ENCODE data around the gene CENPO.

Gene CENPO, protein sequence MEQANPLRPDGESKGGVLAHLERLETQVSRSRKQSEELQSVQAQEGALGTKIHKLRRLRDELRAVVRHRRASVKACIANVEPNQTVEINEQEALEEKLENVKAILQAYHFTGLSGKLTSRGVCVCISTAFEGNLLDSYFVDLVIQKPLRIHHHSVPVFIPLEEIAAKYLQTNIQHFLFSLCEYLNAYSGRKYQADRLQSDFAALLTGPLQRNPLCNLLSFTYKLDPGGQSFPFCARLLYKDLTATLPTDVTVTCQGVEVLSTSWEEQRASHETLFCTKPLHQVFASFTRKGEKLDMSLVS

DNA sequence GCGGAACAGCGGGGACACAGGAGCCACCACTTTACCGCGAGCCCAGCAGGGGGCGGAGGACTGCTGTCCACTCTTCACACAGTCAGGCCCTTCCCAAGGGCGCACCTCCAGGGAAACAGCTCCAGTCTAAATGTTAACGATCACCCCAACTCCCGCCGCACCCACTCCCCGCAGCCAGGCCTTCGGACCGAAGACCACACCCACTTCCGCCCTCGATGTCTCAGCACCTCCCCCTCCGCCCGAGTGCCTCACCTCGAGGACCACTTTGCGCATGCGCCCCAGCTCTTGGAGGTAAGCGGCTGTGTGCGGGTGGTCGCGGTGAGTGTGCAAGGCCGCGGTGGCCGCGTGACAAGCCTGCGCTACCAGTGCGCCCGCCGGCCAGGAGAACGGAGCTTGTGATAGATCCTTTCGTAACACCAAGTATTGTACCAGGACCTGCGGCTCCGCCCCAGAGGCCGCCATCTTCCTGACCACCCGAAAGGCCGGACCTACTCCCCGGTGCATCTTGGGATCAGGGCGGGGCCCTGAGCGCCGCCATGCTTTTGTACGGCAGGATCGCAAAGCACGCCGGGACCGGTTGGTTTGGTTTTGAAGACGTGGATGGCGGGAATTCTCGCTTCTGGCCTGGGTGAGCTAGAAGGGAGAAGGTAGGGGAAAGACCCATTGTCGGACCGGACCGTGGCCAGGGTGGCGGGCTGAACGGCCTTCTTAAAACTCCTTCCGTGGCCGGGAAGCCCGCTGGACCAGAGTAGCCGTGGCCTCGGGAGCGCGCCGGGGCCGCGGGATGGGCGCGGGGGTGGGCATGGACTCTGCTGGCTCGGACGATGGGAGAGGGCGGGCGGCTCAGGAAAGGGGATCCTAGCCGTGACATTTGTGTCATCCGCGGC is at the start of gene CENPO, which contains the start of gene PTRHD1:
Gene CENPO (plus strand): TSS at position 552 of the 887 bp plus-strand sequence. CDS start 495 bp downstream, outside the sequence.
Gene PTRHD1 (minus strand): TSS at position 518 of the 887 bp plus-strand sequence. CDS start 14 bp downstream, at position 504.
- DNase-seq (ENCODE audit: extremely low read depth, low read depth), result peak; percentile 89
- TF ChIP-seq CTCF (IDR thresholded peaks at IDR 0.05; ENCODE audit: low read depth, low read length, missing control alignments), result peak; percentile 79

DNA sequence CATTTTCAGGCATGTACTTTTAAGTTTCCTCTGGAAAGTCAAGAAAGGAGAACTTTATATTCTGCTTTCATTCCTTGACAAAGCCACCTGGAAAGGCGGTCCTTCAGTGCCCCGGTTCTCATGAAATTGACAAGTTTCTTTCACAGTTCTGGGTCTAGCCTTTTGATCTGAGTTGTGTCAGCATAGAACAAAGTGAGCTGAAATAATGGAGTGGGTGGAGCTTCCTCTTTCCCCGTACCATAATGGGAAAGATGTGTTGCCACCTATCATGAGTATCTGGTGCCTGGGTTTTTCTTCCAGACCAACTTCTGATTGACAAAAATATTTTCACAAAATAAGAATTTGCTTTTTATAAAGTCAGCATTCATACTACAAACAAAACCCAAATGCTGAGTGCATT is 49.3 kb upstream of the CENPO start:
- no peak for TF ChIP-seq CTCF (IDR thresholded peaks at IDR 0.05; ENCODE audit: low read depth, low read length, missing control alignments)
- DNase-seq (ENCODE audit: extremely low read depth, low read depth), result no peak
- no peak overlapping the region for H3K4me3 ChIP-seq (replicated peaks; ENCODE audit: low read depth, low read length)

More for the DNA sequence above, at the start of gene CENPO, which contains the start of gene PTRHD1:
- peak within 1 kb of the TSS; percentile 82 for H3K4me3 ChIP-seq (replicated peaks; ENCODE audit: low read depth, low read length)

- DNase-seq (ENCODE audit: extremely low read depth, low read depth), result no peak
- TF ChIP-seq CTCF (IDR thresholded peaks at IDR 0.05; ENCODE audit: low read depth, low read length, missing control alignments), result no peak
- no peak overlapping the region for H3K4me3 ChIP-seq (replicated peaks; ENCODE audit: low read depth, low read length)
These were observed 48.9 kb upstream of the CENPO start for GRCh38 chr2:24744356-24744755.

DNA sequence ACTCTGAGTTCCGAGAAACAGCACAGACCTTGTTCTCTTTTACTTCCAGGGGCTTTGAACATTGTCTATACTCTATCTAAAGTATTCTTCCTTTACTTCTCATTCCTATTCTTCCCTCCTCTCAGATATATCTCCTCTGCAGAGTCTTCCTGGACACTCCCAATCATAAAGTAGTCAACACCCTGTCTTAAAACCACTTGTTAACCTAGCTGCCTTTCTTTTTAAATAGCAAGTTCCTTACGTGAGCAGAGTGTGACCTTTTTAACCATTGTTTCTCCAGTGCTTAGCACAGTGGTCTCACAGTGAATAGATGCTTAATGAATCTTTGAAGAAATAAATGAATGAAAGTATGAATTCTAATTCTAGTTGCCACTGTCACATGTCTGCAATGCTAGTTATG is 47.4 kb upstream of the CENPO start:
- DNase-seq (ENCODE audit: extremely low read depth, low read depth), result no peak
- TF ChIP-seq CTCF (IDR thresholded peaks at IDR 0.05; ENCODE audit: low read depth, low read length, missing control alignments), result no peak
- no peak overlapping the region for H3K4me3 ChIP-seq (replicated peaks; ENCODE audit: low read depth, low read length)

DNA sequence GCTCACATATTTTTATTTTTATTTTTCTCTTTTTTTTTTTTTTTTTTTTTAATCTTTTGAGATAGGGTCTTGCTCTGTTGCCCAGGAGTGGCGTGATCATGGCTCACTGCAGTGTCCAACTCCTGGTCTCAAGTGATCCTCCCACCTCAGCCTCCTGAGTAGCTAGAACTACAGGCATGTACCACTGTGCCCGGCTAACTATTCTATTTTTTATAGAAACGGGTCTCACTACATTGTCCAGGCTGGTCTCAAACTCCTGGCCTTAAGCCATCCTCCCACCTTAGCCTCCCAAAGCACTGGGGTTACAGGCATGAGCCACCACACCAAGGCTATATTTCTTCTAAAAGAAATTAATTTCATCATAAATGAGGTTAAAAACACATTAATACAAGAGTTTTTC is 45.9 kb upstream of the CENPO start:
- TF ChIP-seq CTCF (IDR thresholded peaks at IDR 0.05; ENCODE audit: low read depth, low read length, missing control alignments), result no peak
- DNase-seq (ENCODE audit: extremely low read depth, low read depth), result no peak

GRCh38 chr2:24749069-24749691 is 44.0 kb upstream of the CENPO start:
- no peak overlapping the region for H3K4me3 ChIP-seq (replicated peaks; ENCODE audit: low read depth, low read length)
- no peak for DNase-seq (ENCODE audit: extremely low read depth, low read depth)
- TF ChIP-seq CTCF (IDR thresholded peaks at IDR 0.05; ENCODE audit: low read depth, low read length, missing control alignments), result no peak

More for the DNA sequence above, 45.9 kb upstream of the CENPO start:
- no peak overlapping the region for H3K4me3 ChIP-seq (replicated peaks; ENCODE audit: low read depth, low read length)

All from HFF-Myc (cell line).